Progenitor cell of endocrine pancreas (in vitro differentiated cells): ENCODE measurements around the gene PALM3. TPM values are rescaled to one million over a fixed set of nuclear protein-coding genes. Genes with fewer than 3 reads are reported as not detected.

Experiments used
- DNase-seq: peaks from one replicate; pipeline ENCODE4 v3.0.0; 2021; ENCODE audit warnings: low spot score; ENCODE audit not compliant: unreplicated experiment
- H3K27ac Mint-ChIP-seq: 2 replicates; pipeline ENCODE4 v1.8.0; 2021; ENCODE audit warnings: mild to moderate bottlenecking, moderate library complexity, mixed read lengths
- H3K27me3 Mint-ChIP-seq: 2 replicates; pipeline ENCODE4 v1.8.0; 2021; ENCODE audit warnings: mixed read lengths
- H3K36me3 Mint-ChIP-seq: 2 replicates; pipeline ENCODE4 v1.8.0; 2022; ENCODE audit warnings: mixed read lengths; ENCODE audit not compliant: insufficient read depth
- H3K4me1 Mint-ChIP-seq: 2 replicates; pipeline ENCODE4 v1.8.0; 2021; ENCODE audit warnings: low read depth, mixed read lengths
- H3K4me3 Mint-ChIP-seq: 2 replicates; pipeline ENCODE4 v1.8.0; 2021; ENCODE audit warnings: low read depth, mild to moderate bottlenecking, moderate library complexity, mixed read lengths
- H3K9me3 Mint-ChIP-seq: 2 replicates; pipeline ENCODE4 v1.8.0; 2021; ENCODE audit warnings: low read depth, mixed read lengths
- CTCF ChIP-seq: fragments of 200-600 bp; sonication (generic); IDR thresholded peaks from one replicate; pipeline ENCODE4 v1.5.0; 2021; ENCODE audit warnings: antibody characterized with exemption, mild to moderate bottlenecking; ENCODE audit not compliant: unreplicated experiment
- total RNA-seq: library from RNA; stranded (reverse); gene quantifications from 2 replicates; pipeline ENCODE4 v1.2.1, GENCODE V29; 2021

PALM3 gene
- total RNA-seq, 1 donor from 2014 or later, result 5.7 TPM

GRCh38 chr19:14004619-14005348 lies 57.1 kb downstream of the PALM3 start:
- TF ChIP-seq CTCF, result no peak
- Mint-ChIP-seq H3K4me1 (peaks cover 9% of the 10 kb centered on the region), H3K27me3 (no peaks in the 10 kb centered on the region), H3K27ac (peak overlapping the region; percentile 96), H3K36me3 (peaks cover 8% of the 10 kb centered on the region), H3K4me3 (peak overlapping the region; percentile 76), H3K9me3 (no peaks in the 10 kb centered on the region)
- no peak for DNase-seq

Other genes with a start within 250 kb of the PALM3 start
- gene NANOS3, start 184.9 kb downstream of the PALM3 start, total RNA-seq, result 9.5 and 10.5 TPM in 2 replicates
- gene BRME1, start 156.0 kb downstream of the PALM3 start, total RNA-seq, result 6.1 and 8.9 TPM in 2 replicates
- 69.4 and 74.0 TPM in 2 replicates for gene CC2D1A, start 155.9 kb downstream of the PALM3 start, total RNA-seq
- not detected in 2 replicates for gene PODNL1, start 123.7 kb downstream of the PALM3 start, total RNA-seq
- 57.3 and 65.5 TPM in 2 replicates for gene DCAF15, start 109.6 kb downstream of the PALM3 start, total RNA-seq
- 26.5 and 30.6 TPM in 2 replicates for gene RFX1, start 55.8 kb downstream of the PALM3 start, total RNA-seq
- gene RLN3, start 33.9 kb downstream of the PALM3 start, total RNA-seq, result not detected in 2 replicates
- gene IL27RA, start 30.3 kb downstream of the PALM3 start, total RNA-seq, result 3.4 and 3.7 TPM in 2 replicates
- 3.0 and 3.5 TPM in 2 replicates for gene MISP3, start 10.7 kb upstream of the PALM3 start, total RNA-seq
- gene C19orf67, start 23.7 kb upstream of the PALM3 start, total RNA-seq, result 0.43 TPM in 1 of 2 replicates, not detected in the other
- 64.7 and 72.4 TPM in 2 replicates for gene SAMD1, start 28.7 kb upstream of the PALM3 start, total RNA-seq
- 87.4 and 92.1 TPM in 2 replicates for gene PRKACA, start 55.7 kb upstream of the PALM3 start, total RNA-seq
- 18.4 TPM in 2 replicates for gene ASF1B, start 74.5 kb upstream of the PALM3 start, total RNA-seq
- gene ADGRL1, start 144.1 kb upstream of the PALM3 start, total RNA-seq, result 54.6 and 55.3 TPM in 2 replicates